Thoracic aorta (tissue), 2 donors: Measurements from ENCODE around the gene AQP1. TPM values are rescaled to one million over a fixed set of nuclear protein-coding genes. Genes with fewer than 3 reads are reported as not detected.

ENCODE experiments used
- ATAC-seq: fragments of 150-250 bp; one replicate; pipeline ENCODE4 v1.8.0; 2017; ENCODE audit warnings: low read depth; ENCODE audit not compliant: insufficient number of reproducible peaks, low FRiP score
- DNase-seq: peaks from one replicate; pipeline ENCODE4 v3.0.0-alpha.2; 2020; ENCODE audit warnings: low spot score
- H3K27ac ChIP-seq, 2 donors: fragments of 200-600 bp; sonication (generic); 1 replicate in 1 of 2; 2 replicates in 1 of 2; pipeline ENCODE4 v1.5.1; 2016; ENCODE audit warnings: mild to moderate bottlenecking in 2 of 2, moderate library complexity in 2 of 2
- H3K27me3 ChIP-seq: fragments of 200-600 bp; sonication (generic); replicated peaks from 2 replicates; pipeline ENCODE4 v1.6.0; 2016; ENCODE audit warnings: mild to moderate bottlenecking; ENCODE audit not compliant: insufficient read depth
- H3K36me3 ChIP-seq: fragments of 200-600 bp; sonication (generic); one replicate; pipeline ENCODE4 v1.5.1; 2016
- H3K4me1 ChIP-seq, 2 donors: fragments of 200-600 bp; sonication (generic); 1 replicate in 1 of 2; 2 replicates in 1 of 2; pipeline versions ENCODE4 v1.5.1 to v1.6.0; 2016; ENCODE audit warnings: low read depth in 2 of 2, mild to moderate bottlenecking in 1 of 2; ENCODE audit not compliant: control insufficient read depth in 1 of 2
- H3K4me3 ChIP-seq: fragments of 200-600 bp; sonication (generic); 2 replicates; pipeline ENCODE4 v1.5.1; 2016; ENCODE audit warnings: mild to moderate bottlenecking
- H3K9me3 ChIP-seq: fragments of 200-600 bp; sonication (generic); 2 replicates; pipeline ENCODE4 v1.5.1; 2016
- total RNA-seq, 2 donors: library from RNA; depleted of rRNA; stranded (reverse); fragments of >200 nt; gene quantifications; one replicate each; pipeline versions ENCODE4 v1.1.0 to v1.2.3, GENCODE V29; 2016
- TF ChIP-seq, protein P1 (sequence below): fragments of 200-600 bp; sonication (generic); IDR thresholded peaks from one replicate; pipeline ENCODE4 v1.5.1; 2019; ENCODE audit warnings: antibody characterized with exemption

Gene AQP1
- total RNA-seq, 2 donors from 2014 or later = 1,262 to 1,768 TPM

DNA sequence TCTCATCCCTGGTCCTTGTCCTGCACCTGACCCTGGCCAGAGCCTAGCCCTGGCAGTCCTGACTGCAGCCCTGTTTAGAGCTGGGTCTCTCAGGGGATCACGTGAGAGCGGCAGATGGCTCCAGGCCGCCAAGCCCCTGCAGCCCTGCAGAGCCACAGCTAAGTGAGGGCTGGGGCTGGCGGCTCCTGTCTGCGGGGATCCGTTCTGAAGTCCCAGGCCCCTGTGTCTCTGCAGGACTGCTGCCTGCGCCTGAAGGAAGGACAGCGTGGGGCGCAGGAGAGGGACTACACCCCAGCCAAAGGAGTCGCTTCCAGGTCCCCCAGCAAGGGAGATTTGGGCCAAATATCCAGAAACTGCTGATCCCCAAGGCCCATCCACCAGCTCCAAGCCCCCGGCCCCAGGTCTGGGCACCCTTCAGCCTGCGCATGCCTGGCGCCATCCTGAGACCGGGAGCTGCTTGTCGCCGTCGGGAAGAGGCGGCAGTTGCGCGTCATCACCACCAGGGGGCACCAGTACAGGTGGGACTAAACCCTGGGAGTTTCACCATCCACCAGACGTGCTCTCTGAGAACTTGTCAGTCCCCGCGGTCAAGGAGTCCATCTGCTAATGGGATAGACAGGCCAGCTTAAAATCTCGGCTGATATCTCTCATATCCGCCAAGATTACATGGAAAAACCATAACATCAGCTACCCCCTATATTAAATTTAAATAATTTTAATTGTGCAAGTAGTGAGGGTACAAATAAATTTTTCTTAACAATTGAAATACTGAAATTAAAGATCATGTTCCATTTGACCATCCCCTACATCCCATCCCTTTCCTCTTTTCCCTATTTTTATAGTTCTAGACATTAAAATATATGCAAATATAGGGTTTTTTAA, 27.0 kb downstream of the AQP1 start:
- H3K4me3 ChIP-seq = peak overlapping the region; percentile 57
- ATAC-seq (peak; percentile 66), DNase-seq (no peak)
- H3K27me3 ChIP-seq = no peaks in the 10 kb centered on the region
- no peaks in the 10 kb centered on the region for H3K36me3 ChIP-seq
- H3K27ac ChIP-seq = no peak overlapping the region
- TF ChIP-seq, protein P1, sequence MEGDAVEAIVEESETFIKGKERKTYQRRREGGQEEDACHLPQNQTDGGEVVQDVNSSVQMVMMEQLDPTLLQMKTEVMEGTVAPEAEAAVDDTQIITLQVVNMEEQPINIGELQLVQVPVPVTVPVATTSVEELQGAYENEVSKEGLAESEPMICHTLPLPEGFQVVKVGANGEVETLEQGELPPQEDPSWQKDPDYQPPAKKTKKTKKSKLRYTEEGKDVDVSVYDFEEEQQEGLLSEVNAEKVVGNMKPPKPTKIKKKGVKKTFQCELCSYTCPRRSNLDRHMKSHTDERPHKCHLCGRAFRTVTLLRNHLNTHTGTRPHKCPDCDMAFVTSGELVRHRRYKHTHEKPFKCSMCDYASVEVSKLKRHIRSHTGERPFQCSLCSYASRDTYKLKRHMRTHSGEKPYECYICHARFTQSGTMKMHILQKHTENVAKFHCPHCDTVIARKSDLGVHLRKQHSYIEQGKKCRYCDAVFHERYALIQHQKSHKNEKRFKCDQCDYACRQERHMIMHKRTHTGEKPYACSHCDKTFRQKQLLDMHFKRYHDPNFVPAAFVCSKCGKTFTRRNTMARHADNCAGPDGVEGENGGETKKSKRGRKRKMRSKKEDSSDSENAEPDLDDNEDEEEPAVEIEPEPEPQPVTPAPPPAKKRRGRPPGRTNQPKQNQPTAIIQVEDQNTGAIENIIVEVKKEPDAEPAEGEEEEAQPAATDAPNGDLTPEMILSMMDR = peak; percentile 98
- H3K9me3 ChIP-seq = no peaks in the 10 kb centered on the region
- H3K4me1 ChIP-seq = peaks cover 0 to 4% of the 10 kb centered on the region in 2 donors

DNA sequence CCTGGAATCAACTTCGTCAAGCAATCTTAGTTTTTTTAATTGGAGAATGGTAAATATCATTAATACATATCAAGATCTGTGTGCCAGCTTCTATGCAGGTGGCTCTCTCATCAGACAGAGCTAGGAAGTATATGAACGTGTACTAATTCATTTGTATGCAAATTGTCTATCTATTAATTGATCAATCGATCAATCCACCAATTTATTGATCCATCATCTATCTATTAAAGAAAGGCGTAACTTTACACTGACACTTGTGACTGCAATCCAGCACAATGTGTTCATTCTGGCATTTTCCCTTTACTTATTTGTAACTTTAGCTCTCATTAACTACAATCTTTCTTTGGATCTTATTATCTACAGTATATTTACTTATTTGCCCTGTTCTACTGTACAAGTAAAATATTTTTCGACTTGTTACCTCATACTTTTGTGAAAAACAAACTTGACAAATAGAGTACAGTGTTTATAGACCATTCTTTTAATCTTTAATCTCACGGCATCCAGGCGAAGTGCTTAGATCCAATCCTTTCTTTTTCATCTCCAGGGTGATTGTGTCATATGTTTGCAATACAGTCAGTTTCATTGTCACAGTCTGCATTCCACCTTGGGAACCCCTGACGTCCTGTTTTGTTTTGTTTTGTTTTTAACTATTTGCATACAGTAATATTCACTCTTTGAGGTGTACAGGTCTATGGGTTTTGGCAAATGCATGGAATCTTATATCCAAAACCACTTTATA, 30.1 kb downstream of the AQP1 start:
- Histone ChIP-seq H3K9me3 (peaks cover 7% of the 10 kb centered on the region), H3K27me3 (no peaks in the 10 kb centered on the region), H3K4me1 (peaks cover 0 to 4% of the 10 kb centered on the region in 2 donors), H3K36me3 (no peaks in the 10 kb centered on the region), H3K27ac (no peak overlapping the region), H3K4me3 (no peak overlapping the region)
- no peak for DNase-seq
- TF ChIP-seq, protein P1 = no peak
- ATAC-seq = no peak

- H3K27ac ChIP-seq = no peak overlapping the region
- ATAC-seq (no peak), DNase-seq (no peak)
- H3K36me3 ChIP-seq = no peaks in the 10 kb centered on the region
- peaks cover 1% of the 10 kb centered on the region for H3K9me3 ChIP-seq
- H3K27me3 ChIP-seq = no peaks in the 10 kb centered on the region
- H3K4me3 ChIP-seq = no peak overlapping the region
- no peaks in the 10 kb centered on the region for H3K4me1 ChIP-seq
- TF ChIP-seq, protein P1 = no peak
Observed at GRCh38 chr7:30950197-30950596, 38.5 kb downstream of the AQP1 start.

DNA sequence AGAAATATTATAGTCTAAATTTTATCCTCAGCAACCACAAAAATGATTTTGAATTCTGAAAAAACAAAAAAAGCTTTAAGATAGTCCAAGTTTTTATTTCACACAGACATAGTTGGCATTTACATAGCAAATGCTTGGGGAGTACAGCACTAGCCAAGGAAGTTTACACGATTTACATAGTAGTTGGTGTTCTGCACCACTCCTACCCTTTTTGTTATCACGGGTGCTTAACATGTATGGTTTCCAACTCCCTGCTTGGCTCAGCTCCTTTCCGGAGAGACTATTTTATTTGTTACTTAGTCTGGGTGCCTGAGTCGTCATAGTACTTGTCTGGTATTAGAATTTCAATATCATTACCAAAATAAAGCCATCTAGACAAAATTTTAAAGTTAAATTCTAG, 43.3 kb downstream of the AQP1 start:
- ATAC-seq (no peak), DNase-seq (no peak)
- no peak overlapping the region for H3K27ac ChIP-seq
- H3K27me3 ChIP-seq = no peaks in the 10 kb centered on the region
- H3K9me3 ChIP-seq = peaks cover 5% of the 10 kb centered on the region
- TF ChIP-seq, protein P1 = no peak
- no peak overlapping the region for H3K4me3 ChIP-seq
- H3K4me1 ChIP-seq = no peaks in the 10 kb centered on the region
- no peaks in the 10 kb centered on the region for H3K36me3 ChIP-seq

- Histone ChIP-seq H3K36me3 (no peaks in the 10 kb centered on the region), H3K27me3 (no peaks in the 10 kb centered on the region), H3K4me3 (no peak overlapping the region), H3K9me3 (peaks cover 5% of the 10 kb centered on the region), H3K4me1 (no peaks in the 10 kb centered on the region), H3K27ac (no peak overlapping the region)
- TF ChIP-seq, protein P1 = no peak
- no peak for ATAC-seq
- DNase-seq = no peak
Observed at GRCh38 chr7:30956704-30957103, 45.1 kb downstream of the AQP1 start.
